Measurements from ENCODE around the gene ZNF831.

DNA sequence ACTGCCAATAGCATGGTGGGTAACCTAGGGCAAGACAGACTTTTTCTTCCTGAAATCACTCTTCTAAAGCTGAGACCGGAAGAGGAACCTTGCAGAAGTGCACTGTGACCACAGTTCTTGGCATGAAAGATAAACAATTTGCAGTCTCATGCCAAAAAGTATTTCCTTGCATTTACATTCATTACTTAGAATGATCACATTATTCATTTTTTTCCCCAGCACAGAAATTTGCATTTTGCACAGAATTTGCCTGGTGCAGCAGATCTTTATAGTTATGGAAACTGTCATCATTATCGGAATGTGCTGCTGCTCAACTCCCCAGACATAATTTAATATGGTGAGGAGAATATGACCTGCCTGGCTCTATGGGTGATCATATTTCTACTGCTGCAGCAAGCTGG, 94.6 kb downstream of the ZNF831 start:
- TF ChIP-seq MAX (IDR thresholded peaks at IDR 0.05; ENCODE audit: low read depth, low read length) (no peak), RAD21 (IDR thresholded peaks at IDR 0.05; ENCODE audit: insufficient read depth, low read depth, low read length) (no peak), CHD1 (IDR thresholded peaks at IDR 0.05; ENCODE audit: low read depth, low read length) (no peak), POLR2A (IDR thresholded peaks at IDR 0.05; ENCODE audit: low read depth, low read length) (no peak), MTA3 (IDR thresholded peaks at IDR 0.05; ENCODE audit: borderline replicate concordance, low read length) (no peak), EP300 (IDR thresholded peaks at IDR 0.05; ENCODE audit: borderline replicate concordance in 1 of 2, control insufficient read depth in 1 of 2, low read depth in 2 of 2, low read length in 2 of 2) (no peak), EZH2 (IDR thresholded peaks at IDR 0.05; ENCODE audit: borderline replicate concordance, control insufficient read depth, low read depth, low read length) (no peak), CEBPB (IDR thresholded peaks at IDR 0.05; ENCODE audit: borderline replicate concordance in 1 of 2, low read depth in 2 of 2, low read length in 2 of 2) (no peak), HCFC1 (IDR thresholded peaks at IDR 0.05; ENCODE audit: low read length) (no peak)
- TF ChIP-seq, protein P1, sequence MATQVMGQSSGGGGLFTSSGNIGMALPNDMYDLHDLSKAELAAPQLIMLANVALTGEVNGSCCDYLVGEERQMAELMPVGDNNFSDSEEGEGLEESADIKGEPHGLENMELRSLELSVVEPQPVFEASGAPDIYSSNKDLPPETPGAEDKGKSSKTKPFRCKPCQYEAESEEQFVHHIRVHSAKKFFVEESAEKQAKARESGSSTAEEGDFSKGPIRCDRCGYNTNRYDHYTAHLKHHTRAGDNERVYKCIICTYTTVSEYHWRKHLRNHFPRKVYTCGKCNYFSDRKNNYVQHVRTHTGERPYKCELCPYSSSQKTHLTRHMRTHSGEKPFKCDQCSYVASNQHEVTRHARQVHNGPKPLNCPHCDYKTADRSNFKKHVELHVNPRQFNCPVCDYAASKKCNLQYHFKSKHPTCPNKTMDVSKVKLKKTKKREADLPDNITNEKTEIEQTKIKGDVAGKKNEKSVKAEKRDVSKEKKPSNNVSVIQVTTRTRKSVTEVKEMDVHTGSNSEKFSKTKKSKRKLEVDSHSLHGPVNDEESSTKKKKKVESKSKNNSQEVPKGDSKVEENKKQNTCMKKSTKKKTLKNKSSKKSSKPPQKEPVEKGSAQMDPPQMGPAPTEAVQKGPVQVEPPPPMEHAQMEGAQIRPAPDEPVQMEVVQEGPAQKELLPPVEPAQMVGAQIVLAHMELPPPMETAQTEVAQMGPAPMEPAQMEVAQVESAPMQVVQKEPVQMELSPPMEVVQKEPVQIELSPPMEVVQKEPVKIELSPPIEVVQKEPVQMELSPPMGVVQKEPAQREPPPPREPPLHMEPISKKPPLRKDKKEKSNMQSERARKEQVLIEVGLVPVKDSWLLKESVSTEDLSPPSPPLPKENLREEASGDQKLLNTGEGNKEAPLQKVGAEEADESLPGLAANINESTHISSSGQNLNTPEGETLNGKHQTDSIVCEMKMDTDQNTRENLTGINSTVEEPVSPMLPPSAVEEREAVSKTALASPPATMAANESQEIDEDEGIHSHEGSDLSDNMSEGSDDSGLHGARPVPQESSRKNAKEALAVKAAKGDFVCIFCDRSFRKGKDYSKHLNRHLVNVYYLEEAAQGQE (IDR thresholded peaks at IDR 0.05; ENCODE audit: low read depth, low read length): no peak
- TF ChIP-seq, protein P2, sequence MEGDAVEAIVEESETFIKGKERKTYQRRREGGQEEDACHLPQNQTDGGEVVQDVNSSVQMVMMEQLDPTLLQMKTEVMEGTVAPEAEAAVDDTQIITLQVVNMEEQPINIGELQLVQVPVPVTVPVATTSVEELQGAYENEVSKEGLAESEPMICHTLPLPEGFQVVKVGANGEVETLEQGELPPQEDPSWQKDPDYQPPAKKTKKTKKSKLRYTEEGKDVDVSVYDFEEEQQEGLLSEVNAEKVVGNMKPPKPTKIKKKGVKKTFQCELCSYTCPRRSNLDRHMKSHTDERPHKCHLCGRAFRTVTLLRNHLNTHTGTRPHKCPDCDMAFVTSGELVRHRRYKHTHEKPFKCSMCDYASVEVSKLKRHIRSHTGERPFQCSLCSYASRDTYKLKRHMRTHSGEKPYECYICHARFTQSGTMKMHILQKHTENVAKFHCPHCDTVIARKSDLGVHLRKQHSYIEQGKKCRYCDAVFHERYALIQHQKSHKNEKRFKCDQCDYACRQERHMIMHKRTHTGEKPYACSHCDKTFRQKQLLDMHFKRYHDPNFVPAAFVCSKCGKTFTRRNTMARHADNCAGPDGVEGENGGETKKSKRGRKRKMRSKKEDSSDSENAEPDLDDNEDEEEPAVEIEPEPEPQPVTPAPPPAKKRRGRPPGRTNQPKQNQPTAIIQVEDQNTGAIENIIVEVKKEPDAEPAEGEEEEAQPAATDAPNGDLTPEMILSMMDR (IDR thresholded peaks at IDR 0.05 in 2 of 3, conservative IDR thresholded peaks at IDR 0.05 in 1 of 3; ENCODE audit: control insufficient read depth in 2 of 3, extremely low read depth in 1 of 3, insufficient read depth in 1 of 3, low read depth in 3 of 3, low read length in 3 of 3): no peak
- TF ChIP-seq, protein P3, sequence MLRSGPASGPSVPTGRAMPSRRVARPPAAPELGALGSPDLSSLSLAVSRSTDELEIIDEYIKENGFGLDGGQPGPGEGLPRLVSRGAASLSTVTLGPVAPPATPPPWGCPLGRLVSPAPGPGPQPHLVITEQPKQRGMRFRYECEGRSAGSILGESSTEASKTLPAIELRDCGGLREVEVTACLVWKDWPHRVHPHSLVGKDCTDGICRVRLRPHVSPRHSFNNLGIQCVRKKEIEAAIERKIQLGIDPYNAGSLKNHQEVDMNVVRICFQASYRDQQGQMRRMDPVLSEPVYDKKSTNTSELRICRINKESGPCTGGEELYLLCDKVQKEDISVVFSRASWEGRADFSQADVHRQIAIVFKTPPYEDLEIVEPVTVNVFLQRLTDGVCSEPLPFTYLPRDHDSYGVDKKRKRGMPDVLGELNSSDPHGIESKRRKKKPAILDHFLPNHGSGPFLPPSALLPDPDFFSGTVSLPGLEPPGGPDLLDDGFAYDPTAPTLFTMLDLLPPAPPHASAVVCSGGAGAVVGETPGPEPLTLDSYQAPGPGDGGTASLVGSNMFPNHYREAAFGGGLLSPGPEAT (IDR thresholded peaks at IDR 0.05; ENCODE audit: low read depth): no peak
- TF ChIP-seq, protein P4, sequence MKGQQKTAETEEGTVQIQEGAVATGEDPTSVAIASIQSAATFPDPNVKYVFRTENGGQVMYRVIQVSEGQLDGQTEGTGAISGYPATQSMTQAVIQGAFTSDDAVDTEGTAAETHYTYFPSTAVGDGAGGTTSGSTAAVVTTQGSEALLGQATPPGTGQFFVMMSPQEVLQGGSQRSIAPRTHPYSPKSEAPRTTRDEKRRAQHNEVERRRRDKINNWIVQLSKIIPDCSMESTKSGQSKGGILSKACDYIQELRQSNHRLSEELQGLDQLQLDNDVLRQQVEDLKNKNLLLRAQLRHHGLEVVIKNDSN (IDR thresholded peaks at IDR 0.05; ENCODE audit: borderline replicate concordance, extremely low read length, insufficient read depth, low read depth, low read length): no peak

Measured in GM12878 (cell line).